Heart left ventricle (tissue), 13 donors: Measurements from ENCODE around the gene KRT73.

Experiments used
- POLR2A ChIP-seq, 2 donors: fragments of 450-650 bp; IDR thresholded peaks; one replicate each; pipeline ENCODE4 v1.6.1; 2017; ENCODE audit warnings: antibody characterized with exemption in 2 of 2, mild to moderate bottlenecking in 2 of 2, moderate library complexity in 2 of 2
- TF ChIP-seq, protein P1 (sequence below), 12 donors: fragments of 200-600 bp; sonication (generic) in 4 of 12; IDR thresholded peaks; one replicate each; pipeline versions ENCODE4 v1.5.0 to v1.8.0; 2018 to 2022; ENCODE audit warnings: antibody characterized with exemption in 12 of 12, mild to moderate bottlenecking in 5 of 12
- donor health status: ischemic (EF 13 %, LVEDD 7.1; RV severe dilation, severe dysfunction).
- donor health status: DM: no; HTN: yes; CAD: no.
- donor health status: DM: no; HTN: no; CAD: no.
- donor health status: ischemic (EF 25% LVEDD 6.9; RV normal size, moderate dysfunction).
- donor health status: ischemic (EF 25% LVEDD 5.7; RV mildly dilated, moderate dysfunction).
- donor health status: ischemic (EF 35%, LVEDD 5.7; RV mildly dilated, moderate dysfunction).
- donor health status: nonischemic (EF 11% LVEDD 7.7; RV severe dilation, severe dysfunction).
- donor health status: DM: yes; HTN: yes; CAD: no.
- donor health status: PGD.
- donor health status: ischemic (EF 29% LVEDD 5.4; RV normal size, mild dysfunction).
- donor health status: nonischemic (EF 23%, LVEDD 6.1; RV moderate dilation, normal function).

DNA sequence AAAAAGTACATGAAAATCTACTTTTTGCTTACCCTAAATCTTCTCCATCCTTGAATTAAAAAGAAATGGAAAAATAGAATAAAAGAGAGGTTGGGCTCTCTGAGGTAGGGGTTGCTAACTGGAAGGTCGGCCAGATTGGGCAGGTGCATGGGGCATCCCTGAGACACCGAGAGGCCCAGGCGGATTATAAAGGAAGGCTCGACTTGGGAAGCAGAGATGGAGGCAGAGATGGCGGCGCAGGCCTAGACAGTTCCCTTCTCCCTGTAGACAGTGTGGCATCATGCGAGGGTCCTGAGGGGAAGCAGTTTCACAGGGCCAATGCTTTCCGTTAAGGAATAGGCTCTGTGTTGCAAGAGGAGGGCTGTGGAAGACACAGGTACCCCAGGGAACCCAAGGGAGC, 41.0 kb downstream of the KRT73 start:
- TF ChIP-seq POLR2A (IDR thresholded peaks at IDR 0.05): no peak
- TF ChIP-seq, protein P1, sequence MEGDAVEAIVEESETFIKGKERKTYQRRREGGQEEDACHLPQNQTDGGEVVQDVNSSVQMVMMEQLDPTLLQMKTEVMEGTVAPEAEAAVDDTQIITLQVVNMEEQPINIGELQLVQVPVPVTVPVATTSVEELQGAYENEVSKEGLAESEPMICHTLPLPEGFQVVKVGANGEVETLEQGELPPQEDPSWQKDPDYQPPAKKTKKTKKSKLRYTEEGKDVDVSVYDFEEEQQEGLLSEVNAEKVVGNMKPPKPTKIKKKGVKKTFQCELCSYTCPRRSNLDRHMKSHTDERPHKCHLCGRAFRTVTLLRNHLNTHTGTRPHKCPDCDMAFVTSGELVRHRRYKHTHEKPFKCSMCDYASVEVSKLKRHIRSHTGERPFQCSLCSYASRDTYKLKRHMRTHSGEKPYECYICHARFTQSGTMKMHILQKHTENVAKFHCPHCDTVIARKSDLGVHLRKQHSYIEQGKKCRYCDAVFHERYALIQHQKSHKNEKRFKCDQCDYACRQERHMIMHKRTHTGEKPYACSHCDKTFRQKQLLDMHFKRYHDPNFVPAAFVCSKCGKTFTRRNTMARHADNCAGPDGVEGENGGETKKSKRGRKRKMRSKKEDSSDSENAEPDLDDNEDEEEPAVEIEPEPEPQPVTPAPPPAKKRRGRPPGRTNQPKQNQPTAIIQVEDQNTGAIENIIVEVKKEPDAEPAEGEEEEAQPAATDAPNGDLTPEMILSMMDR (IDR thresholded peaks at IDR 0.05): no peak
